GM19193 (cell line): ENCODE data around the gene PPP1R12A.

Experiments
- POLR2A ChIP-seq: IDR thresholded peaks from 4 replicates; pipeline ENCODE4 v1.6.1; 2011; ENCODE audit not compliant: insufficient read depth, insufficient read length; ENCODE audit errors: extremely low read depth

Gene PPP1R12A

GRCh38 chr12:79935021-79935623, at the start of gene PPP1R12A:
TSS of gene PPP1R12A (minus strand) at chr12:79935097. CDS start at chr12:79934931, 166 bp downstream.
- peak; percentile 98 for TF ChIP-seq POLR2A

- no peak for TF ChIP-seq POLR2A
Measured at GRCh38 chr12:79983986-79984620, 49.2 kb upstream of the PPP1R12A start.

- no peak for TF ChIP-seq POLR2A
Measured at GRCh38 chr12:79983492-79983891, 48.6 kb upstream of the PPP1R12A start.

- TF ChIP-seq POLR2A: no peak
Measured at GRCh38 chr12:79982086-79983062, 47.5 kb upstream of the PPP1R12A start.

GRCh38 chr12:79978692-79979091, 43.8 kb upstream of the PPP1R12A start:
- no peak for TF ChIP-seq POLR2A

- TF ChIP-seq POLR2A: no peak
Measured at GRCh38 chr12:79975143-79975542, 40.2 kb upstream of the PPP1R12A start.

- no peak for TF ChIP-seq POLR2A
Measured at GRCh38 chr12:79973801-79974200, 38.9 kb upstream of the PPP1R12A start.

GRCh38 chr12:79964100-79964627, 29.3 kb upstream of the PPP1R12A start:
- TF ChIP-seq POLR2A: no peak

- TF ChIP-seq POLR2A: no peak
Measured at GRCh38 chr12:79961411-79961810, 26.5 kb upstream of the PPP1R12A start.

GRCh38 chr12:79959484-79959883, 24.6 kb upstream of the PPP1R12A start:
- TF ChIP-seq POLR2A: no peak

- no peak for TF ChIP-seq POLR2A
Measured at GRCh38 chr12:79956896-79957295, 22.0 kb upstream of the PPP1R12A start.

GRCh38 chr12:79955561-79955960, 20.7 kb upstream of the PPP1R12A start:
- TF ChIP-seq POLR2A: no peak

- no peak for TF ChIP-seq POLR2A
Measured at GRCh38 chr12:79954037-79954610, 19.2 kb upstream of the PPP1R12A start.

- no peak for TF ChIP-seq POLR2A
Measured at GRCh38 chr12:79949098-79949497, 14.2 kb upstream of the PPP1R12A start.

- TF ChIP-seq POLR2A: no peak
Measured at GRCh38 chr12:79945433-79945832, 10.5 kb upstream of the PPP1R12A start.
